H1 (cell line): ENCODE measurements around the gene XKR8. TPM values are rescaled to one million over a fixed set of nuclear protein-coding genes. Genes with fewer than 3 reads are reported as not detected.

Experiments
- CTCF ChIA-PET: fragments of 300-600 bp; sonication (Branson Sonifier 250); formaldehyde crosslinking; loops from one replicate; lab custom pipeline; 2021; ENCODE audit not compliant: partially characterized antibody; lab: Charles Lee
- POLR2A ChIA-PET: fragments of 300-600 bp; sonication (Branson Sonifier 250); formaldehyde crosslinking; loops from one replicate; lab custom pipeline; 2021; ENCODE audit warnings: inconsistent platforms; ENCODE audit not compliant: partially characterized antibody; lab: Charles Lee
- DNase-seq, 2 experiments: peaks; one replicate each; pipeline versions ENCODE4 v3.0.0 to v3.0.0-alpha.2; 2010 to 2022; ENCODE audit warnings: low spot score in 2 of 2, low read depth in 1 of 2, mixed read lengths in 1 of 2
- FAIRE-seq: peaks from 2 replicates; lab custom pipeline; 2011; peaks lifted over from hg19 to GRCh38; lab: Jason Lieb, UNC
- H2AFZ ChIP-seq: 2 replicates; pipeline ENCODE4 v1.8.1; 2012; ENCODE audit warnings: low read length, inconsistent platforms
- H2AK5ac ChIP-seq: 2 replicates; pipeline ENCODE4 v1.6.1; 2013; ENCODE audit warnings: low read depth, low read length
- H2BK120ac ChIP-seq: replicated peaks from 2 replicates; pipeline ENCODE3; 2013; ENCODE audit warnings: low read depth, low read length, inconsistent platforms
- H2BK12ac ChIP-seq: 2 replicates; pipeline ENCODE4 v1.6.1; 2013; ENCODE audit warnings: low read depth, low read length
- H2BK15ac ChIP-seq: 2 replicates; pipeline ENCODE4 v1.6.1; 2013; ENCODE audit warnings: low read length
- H2BK20ac ChIP-seq: 2 replicates; pipeline ENCODE4 v1.6.1; 2013; ENCODE audit warnings: low read length
- H2BK5ac ChIP-seq: 2 replicates; pipeline ENCODE4 v1.6.1; 2013; ENCODE audit warnings: low read depth, low read length
- H3K14ac ChIP-seq: 2 replicates; pipeline ENCODE4 v1.6.1; 2013; ENCODE audit warnings: inconsistent platforms; ENCODE audit not compliant: insufficient read length
- H3K18ac ChIP-seq: 2 replicates; pipeline ENCODE4 v1.6.1; 2013; ENCODE audit warnings: low read length; ENCODE audit errors: extremely low read depth
- H3K23ac ChIP-seq: 2 replicates; pipeline ENCODE4 v1.6.1; 2013; ENCODE audit warnings: inconsistent platforms; ENCODE audit not compliant: insufficient read length
- H3K23me2 ChIP-seq: 2 replicates; pipeline ENCODE4 v1.6.1; 2013; ENCODE audit warnings: low read depth, low read length
- H3K27ac ChIP-seq: 2 replicates; pipeline ENCODE4 v1.6.1; 2011; ENCODE audit warnings: low read depth, low read length, inconsistent platforms
- H3K27me3 ChIP-seq, 4 experiments: replicated peaks in 1 of 4; 1 replicate in 1 of 4; 2 replicates in 3 of 4; pipeline versions ENCODE4 v1.6.1 to v1.8.1; 2011 to 2013; ENCODE audit warnings: low read length in 3 of 4, mild to moderate bottlenecking in 3 of 4, inconsistent platforms in 2 of 4, mixed read lengths in 2 of 4, moderate library complexity in 1 of 4; ENCODE audit not compliant: control insufficient read depth in 3 of 4, insufficient read depth in 3 of 4; ENCODE audit errors: extremely low read depth in 1 of 4
- H3K36me3 ChIP-seq, 4 experiments: 2 replicates each; pipeline versions ENCODE4 v1.6.1 to v1.8.1; 2011 to 2013; ENCODE audit warnings: mild to moderate bottlenecking in 4 of 4, low read length in 3 of 4, moderate library complexity in 2 of 4, control low read depth in 1 of 4, inconsistent platforms in 1 of 4; ENCODE audit not compliant: insufficient read depth in 4 of 4, control insufficient read depth in 2 of 4
- H3K4ac ChIP-seq: replicated peaks from 2 replicates; pipeline ENCODE3; 2013; ENCODE audit warnings: low read length, low read depth, mixed read lengths, inconsistent platforms; ENCODE audit not compliant: insufficient read length
- H3K4me1 ChIP-seq, 4 experiments: replicated peaks in 1 of 4; 1 replicate in 1 of 4; 2 replicates in 3 of 4; pipeline versions ENCODE4 v1.6.1 to v1.8.1; 2011 to 2013; ENCODE audit warnings: low read length in 3 of 4, inconsistent platforms in 2 of 4, mixed read lengths in 1 of 4; ENCODE audit not compliant: insufficient read depth in 4 of 4, control insufficient read depth in 3 of 4
- H3K4me2 ChIP-seq, 2 experiments: 2 replicates each; pipeline versions ENCODE4 v1.6.1 to v1.8.1; 2011 to 2013; ENCODE audit warnings: low read depth in 2 of 2, low read length in 2 of 2, control low read depth in 1 of 2, inconsistent platforms in 1 of 2, mild to moderate bottlenecking in 1 of 2; ENCODE audit not compliant: insufficient read depth in 1 of 2
- H3K4me3 ChIP-seq, 4 experiments: fragments of 200-600, 300-600 bp in 1 of 4; sonication (generic), shearing (Covaris generic), sonication (Bioruptor Twin) in 1 of 4; 2 replicates each; pipeline versions ENCODE4 v1.5.1 to v1.8.1; 2011 to 2016; ENCODE audit warnings: low read length in 4 of 4, low read depth in 3 of 4, control low read depth in 2 of 4, inconsistent platforms in 2 of 4, mild to moderate bottlenecking in 2 of 4, mixed read lengths in 1 of 4, moderate library complexity in 1 of 4; ENCODE audit not compliant: insufficient read depth in 2 of 4; ENCODE audit errors: extremely low read depth in 1 of 4
- H3K56ac ChIP-seq: replicated peaks from 2 replicates; pipeline ENCODE3; 2013; ENCODE audit warnings: low read depth, mild to moderate bottlenecking, mixed read lengths, low read length, inconsistent platforms; ENCODE audit not compliant: insufficient read length
- H3K79me1 ChIP-seq: 2 replicates; pipeline ENCODE4 v1.6.1; 2013; ENCODE audit warnings: low read depth, low read length, control low read depth
- H3K79me2 ChIP-seq, 2 experiments: 2 replicates each; pipeline versions ENCODE4 v1.6.1 to v1.8.1; 2012 to 2013; ENCODE audit warnings: low read length in 2 of 2, mild to moderate bottlenecking in 2 of 2, inconsistent platforms in 1 of 2; ENCODE audit not compliant: insufficient read depth in 2 of 2, control insufficient read depth in 1 of 2
- H3K9ac ChIP-seq, 4 experiments: replicated peaks in 1 of 4; 1 replicate in 1 of 4; 2 replicates in 3 of 4; pipeline versions ENCODE4 v1.6.1 to v1.8.1; 2011 to 2013; ENCODE audit warnings: low read depth in 3 of 4, low read length in 3 of 4, control low read depth in 2 of 4, mild to moderate bottlenecking in 2 of 4, moderate library complexity in 2 of 4, inconsistent platforms in 1 of 4; ENCODE audit errors: extremely low read depth in 1 of 4
- H3K9me3 ChIP-seq, 2 experiments: 2 replicates each; pipeline versions ENCODE4 v1.6.1 to v1.8.1; 2012 to 2013; ENCODE audit warnings: mild to moderate bottlenecking in 2 of 2, moderate library complexity in 2 of 2, control low read depth in 1 of 2, inconsistent platforms in 1 of 2, low read depth in 1 of 2, low read length in 1 of 2, mixed read lengths in 1 of 2; ENCODE audit not compliant: insufficient read depth in 2 of 2
- H4K20me1 ChIP-seq, 2 experiments: replicated peaks in 1 of 2; 2 replicates each; pipeline versions ENCODE3 to v1.8.1; 2011 to 2013; ENCODE audit warnings: inconsistent platforms in 2 of 2, low read length in 2 of 2, mild to moderate bottlenecking in 1 of 2; ENCODE audit not compliant: insufficient read depth in 2 of 2, control insufficient read depth in 1 of 2
- H4K5ac ChIP-seq: 2 replicates; pipeline ENCODE4 v1.6.1; 2013; ENCODE audit warnings: low read length, low read depth, mixed read lengths, inconsistent platforms; ENCODE audit not compliant: insufficient read length
- H4K8ac ChIP-seq: 2 replicates; pipeline ENCODE4 v1.8.0; 2013; ENCODE audit warnings: mild to moderate bottlenecking, moderate library complexity, low read length, inconsistent platforms; ENCODE audit not compliant: insufficient read depth; ENCODE audit errors: extremely low read depth
- H4K91ac ChIP-seq: replicated peaks from 2 replicates; pipeline ENCODE3; 2013; ENCODE audit warnings: low read length, mixed read lengths, inconsistent platforms; ENCODE audit not compliant: insufficient read length
- ATF2 ChIP-seq: IDR thresholded peaks from 2 replicates; pipeline ENCODE4 v1.6.1; 2012; ENCODE audit warnings: low read length, inconsistent platforms
- CBX8 ChIP-seq: fragments of 300-800, 300-1000 bp; sonication (generic); IDR thresholded peaks from 2 replicates; pipeline ENCODE4 v1.7.1; 2016; ENCODE audit warnings: low read depth, low read length, borderline replicate concordance
- SIRT6 ChIP-seq: IDR thresholded peaks from one replicate; pipeline ENCODE4 v1.7.1; 2012; ENCODE audit warnings: low read length, inconsistent platforms
- TBP ChIP-seq: IDR thresholded peaks from 2 replicates; pipeline ENCODE4 v1.6.1; 2011; ENCODE audit warnings: low read depth, low read length, improper control_type of control experiment
- ZNF274 ChIP-seq: IDR thresholded peaks from 2 replicates; pipeline ENCODE4 v1.7.0; 2012; ENCODE audit warnings: low read length, borderline replicate concordance; ENCODE audit errors: extremely low read depth
- WGBS, 2 experiments: shearing (Covaris generic) in 1 of 2; methylation state at CpG; one replicate each; pipeline versions ENCODE4 v1.1.6 to v1.1.7; 2013 to 2015; ENCODE audit warnings: low lambda C conversion rate in 2 of 2, mixed read lengths in 2 of 2, inconsistent platforms in 1 of 2, low coverage in 1 of 2, missing lambda C conversion rate in 1 of 2; ENCODE audit not compliant: insufficient replicate concordance in 2 of 2, insufficient coverage in 1 of 2, insufficient read length in 1 of 2; ENCODE audit errors: extremely low coverage in 1 of 2, missing lambda C conversion rate in 1 of 2; 5-methylcytosine and 5-hydroxymethylcytosine counted together
- polyA plus RNA-seq, 7 experiments: library from polyadenylated mRNA; depleted of rRNA in 3 of 7; stranded (reverse) in 5 of 7; unstranded in 2 of 7; fragments of >200 nt in 5 of 7; fragments of 200-250 nt in 2 of 7; gene quantifications; 1 replicate in 5 of 7; 2 replicates in 1 of 7; 4 replicates in 1 of 7; pipeline versions ENCODE4 v1.2.1 to v1.2.3, GENCODE V29; 2011 to 2013; ENCODE audit warnings: missing spikeins in 2 of 7, mixed read lengths in 2 of 7
- total RNA-seq: library from RNA; stranded (reverse); fragmentation: NEBNext Ultra II Directional; extraction: Animal tissue kit (Norgen Biotek cat#: 25700); gene quantifications from 2 replicates; pipeline ENCODE4 v1.2.1, GENCODE V29; 2021

Gene XKR8
- total and polyA plus RNA-seq, 2 of the 8 experiments (the other 6 are each of a cell fraction or from before 2014, with no cell fraction given) = 14.2 to 16.3 TPM

GRCh38 chr1:27979859-27980201, 20.1 kb downstream of the XKR8 start:
- Histone ChIP-seq H2BK15ac (no peak overlapping the region), H3K23ac (no peak overlapping the region), H3K4ac (no peak overlapping the region), H3K4me1 (no peaks in the 10 kb centered on the region), H4K8ac (no peak overlapping the region), H3K4me3 (no peak overlapping the region), H3K14ac (no peak overlapping the region), H3K18ac (no peak overlapping the region), H3K27ac (no peak overlapping the region), H3K56ac (no peak overlapping the region), H3K79me2 (no peaks in the 10 kb centered on the region), H2AFZ (no peak overlapping the region), H3K9me3 (no peaks in the 10 kb centered on the region), H3K79me1 (no peaks in the 10 kb centered on the region), H2BK120ac (no peak overlapping the region), H2BK5ac (no peak overlapping the region), H3K23me2 (no peaks in the 10 kb centered on the region), H2BK12ac (no peak overlapping the region), H3K27me3 (no peaks in the 10 kb centered on the region), H2BK20ac (no peak overlapping the region), H3K4me2 (no peak overlapping the region), H3K9ac (no peak overlapping the region), H4K5ac (no peak overlapping the region), H2AK5ac (no peak overlapping the region), H4K91ac (no peak overlapping the region), H3K36me3 (no peaks in the 10 kb centered on the region; a peak in 1 of 8 replicates), H4K20me1 (no peaks in the 10 kb centered on the region)
- ChIA-PET POLR2A (interaction anchor here (0.5 to 1.4 kb wide), 3 partner anchors 9 to 722 kb away, joined by 3 to 4 read pairs (median 3); partner anchors contain the start of gene XKR8), CTCF (interaction anchor here (1.2 to 4.1 kb wide), 12 partner anchors 8 to 122 kb away, joined by 3 to 18 read pairs (median 5); no protein-coding TSS in a partner anchor)
- TF ChIP-seq TBP (no peak), ZNF274 (no peak), CBX8 (no peak), SIRT6 (no peak), ATF2 (no peak)
- WGBS, 2 experiments = 75% methylated on average over 2 of the region's 2 CpGs; no CpG with 5 or more reads in 1 of the 2 experiments
- DNase-seq = no peak
- no peak for FAIRE-seq
